PFSK-1 (cell line): ENCODE data around the gene WDR7.

Experiments used
- FOXP2 ChIP-seq: optimal IDR thresholded peaks from 2 replicates; pipeline ENCODE3; 2011; ENCODE audit warnings: borderline replicate concordance, control low read depth, inconsistent platforms; ENCODE audit not compliant: insufficient read depth; ENCODE audit errors: extremely low read length, extremely low read depth
- POLR2AphosphoS5 ChIP-seq: IDR thresholded peaks from 2 replicates; pipeline ENCODE4 v1.6.1; 2012; ENCODE audit warnings: low read depth, mild to moderate bottlenecking, control low read depth, low read length, moderate library complexity
- SIN3A ChIP-seq: IDR thresholded peaks from 2 replicates; pipeline ENCODE4 v1.6.1; 2012; ENCODE audit warnings: mild to moderate bottlenecking, low read length, moderate library complexity, borderline replicate concordance; ENCODE audit not compliant: insufficient read depth
- TAF1 ChIP-seq: IDR thresholded peaks from 2 replicates; pipeline ENCODE4 v1.6.1; 2012; ENCODE audit warnings: low read length, control low read depth, borderline replicate concordance; ENCODE audit not compliant: insufficient read depth
- TF ChIP-seq, protein P1 (sequence below), 2 experiments: IDR thresholded peaks; 2 replicates each; pipeline versions ENCODE4 v1.6.1 to v1.8.0; 2011 to 2012; ENCODE audit warnings: low read depth in 2 of 2, low read length in 2 of 2, control low read depth in 1 of 2, inconsistent platforms in 1 of 2, mild to moderate bottlenecking in 1 of 2, moderate library complexity in 1 of 2; ENCODE audit not compliant: insufficient read depth in 1 of 2

WDR7 gene

DNA sequence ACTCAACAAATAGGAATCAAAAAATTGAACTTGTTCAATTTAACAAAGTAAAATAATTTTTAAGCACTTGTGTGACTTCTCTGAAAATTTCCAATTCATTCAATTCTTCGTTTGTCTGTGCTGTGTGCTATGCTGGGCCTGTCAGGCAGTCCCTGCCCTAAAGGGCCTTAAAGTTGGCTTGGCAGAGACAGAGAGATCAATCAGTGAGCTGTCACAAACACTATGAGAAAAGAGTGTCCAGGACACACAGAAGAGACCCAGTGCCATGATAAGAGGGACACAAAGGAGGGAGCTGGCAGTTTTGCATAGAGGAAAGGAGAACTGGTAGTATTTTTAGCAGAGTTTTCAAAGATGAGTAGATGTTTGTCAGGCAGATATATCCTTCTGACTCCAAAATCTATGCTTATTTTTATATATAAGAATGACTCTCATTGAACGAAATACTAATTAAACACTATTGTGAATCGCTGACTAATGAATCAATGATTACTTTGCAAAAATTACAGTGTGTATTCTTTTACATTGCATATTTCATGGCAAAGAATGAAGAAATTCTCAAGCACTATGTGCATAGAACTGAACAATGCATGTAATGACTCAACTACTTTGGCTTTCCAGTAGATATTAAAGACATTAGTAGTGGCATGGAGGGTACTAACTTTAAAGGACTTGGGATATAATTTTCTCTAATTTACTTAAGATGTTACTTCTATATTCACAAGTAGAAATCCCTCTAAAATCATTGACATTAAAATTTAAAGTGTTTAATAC, 302.5 kb downstream of the WDR7 start:
- TF ChIP-seq SIN3A (no peak), POLR2AphosphoS5 (no peak), TAF1 (no peak), FOXP2 (no peak)
- TF ChIP-seq, protein P1, sequence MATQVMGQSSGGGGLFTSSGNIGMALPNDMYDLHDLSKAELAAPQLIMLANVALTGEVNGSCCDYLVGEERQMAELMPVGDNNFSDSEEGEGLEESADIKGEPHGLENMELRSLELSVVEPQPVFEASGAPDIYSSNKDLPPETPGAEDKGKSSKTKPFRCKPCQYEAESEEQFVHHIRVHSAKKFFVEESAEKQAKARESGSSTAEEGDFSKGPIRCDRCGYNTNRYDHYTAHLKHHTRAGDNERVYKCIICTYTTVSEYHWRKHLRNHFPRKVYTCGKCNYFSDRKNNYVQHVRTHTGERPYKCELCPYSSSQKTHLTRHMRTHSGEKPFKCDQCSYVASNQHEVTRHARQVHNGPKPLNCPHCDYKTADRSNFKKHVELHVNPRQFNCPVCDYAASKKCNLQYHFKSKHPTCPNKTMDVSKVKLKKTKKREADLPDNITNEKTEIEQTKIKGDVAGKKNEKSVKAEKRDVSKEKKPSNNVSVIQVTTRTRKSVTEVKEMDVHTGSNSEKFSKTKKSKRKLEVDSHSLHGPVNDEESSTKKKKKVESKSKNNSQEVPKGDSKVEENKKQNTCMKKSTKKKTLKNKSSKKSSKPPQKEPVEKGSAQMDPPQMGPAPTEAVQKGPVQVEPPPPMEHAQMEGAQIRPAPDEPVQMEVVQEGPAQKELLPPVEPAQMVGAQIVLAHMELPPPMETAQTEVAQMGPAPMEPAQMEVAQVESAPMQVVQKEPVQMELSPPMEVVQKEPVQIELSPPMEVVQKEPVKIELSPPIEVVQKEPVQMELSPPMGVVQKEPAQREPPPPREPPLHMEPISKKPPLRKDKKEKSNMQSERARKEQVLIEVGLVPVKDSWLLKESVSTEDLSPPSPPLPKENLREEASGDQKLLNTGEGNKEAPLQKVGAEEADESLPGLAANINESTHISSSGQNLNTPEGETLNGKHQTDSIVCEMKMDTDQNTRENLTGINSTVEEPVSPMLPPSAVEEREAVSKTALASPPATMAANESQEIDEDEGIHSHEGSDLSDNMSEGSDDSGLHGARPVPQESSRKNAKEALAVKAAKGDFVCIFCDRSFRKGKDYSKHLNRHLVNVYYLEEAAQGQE (IDR thresholded peaks at IDR 0.05; ENCODE audit: insufficient read depth in 1 of 2, low read depth in 2 of 2, low read length in 2 of 2) = no peak

DNA sequence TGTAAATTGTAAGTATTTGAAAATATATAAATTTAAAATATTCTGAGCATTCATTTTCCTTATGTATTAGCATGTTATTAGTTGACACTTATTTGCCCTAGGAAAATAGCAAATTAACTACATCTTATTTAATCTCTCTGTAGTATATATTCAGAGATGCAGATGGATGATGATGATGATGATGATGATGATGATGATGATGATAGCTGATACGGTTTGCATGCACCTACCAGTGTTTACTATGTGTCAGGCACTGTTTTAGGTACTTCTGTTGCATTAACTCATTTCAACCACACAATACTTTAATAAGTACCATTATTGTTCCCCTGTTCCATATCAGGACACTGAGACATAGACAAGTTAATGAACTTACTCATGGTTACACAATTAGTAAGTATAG, 304.3 kb downstream of the WDR7 start:
- no peak for TF ChIP-seq SIN3A
- no peak for TF ChIP-seq FOXP2
- TF ChIP-seq TAF1 = no peak
- TF ChIP-seq, protein P1 (IDR thresholded peaks at IDR 0.05; ENCODE audit: insufficient read depth in 1 of 2, low read depth in 2 of 2, low read length in 2 of 2) = no peak
- no peak for TF ChIP-seq POLR2AphosphoS5

DNA sequence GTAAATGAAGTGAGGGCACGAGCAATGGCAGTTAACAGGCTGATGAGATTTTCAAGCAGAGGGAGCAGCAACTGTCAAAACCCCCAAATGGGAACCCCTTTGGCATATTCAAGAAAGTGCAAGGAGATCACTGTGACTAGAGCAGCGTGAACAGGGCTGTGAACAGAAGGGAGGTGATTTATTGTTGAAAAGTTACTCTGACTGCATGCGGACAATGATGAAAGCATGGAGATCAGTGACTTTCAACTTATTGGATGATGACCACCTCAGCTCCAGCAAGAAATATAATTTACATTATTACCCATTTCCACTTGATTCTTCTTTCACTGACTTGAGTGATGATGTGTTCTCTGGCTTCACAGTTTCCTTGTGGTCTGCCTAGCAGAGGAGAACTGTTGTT, 308.0 kb downstream of the WDR7 start:
- TF ChIP-seq POLR2AphosphoS5 (no peak), FOXP2 (no peak), SIN3A (no peak), TAF1 (no peak)
- TF ChIP-seq, protein P1 (IDR thresholded peaks at IDR 0.05; ENCODE audit: insufficient read depth in 1 of 2, low read depth in 2 of 2, low read length in 2 of 2) = no peak

DNA sequence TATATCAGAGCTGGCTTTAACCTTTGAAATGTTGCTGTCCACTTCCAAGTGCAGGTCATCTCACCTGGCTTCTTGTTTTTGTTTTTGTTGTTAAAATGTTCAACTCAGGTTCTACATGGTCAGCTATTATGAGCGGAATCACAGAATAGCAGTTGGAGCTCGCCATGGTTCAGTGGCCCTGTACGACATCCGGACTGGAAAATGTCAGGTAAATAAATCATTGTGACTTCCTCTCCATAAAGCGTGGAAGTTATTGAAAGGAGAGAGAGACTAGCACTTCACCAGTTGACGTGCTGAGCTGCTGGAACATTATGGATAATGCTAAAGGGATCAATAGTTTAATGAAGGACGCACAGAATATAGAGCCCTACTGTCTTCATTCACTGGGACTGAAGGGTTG, 311.2 kb downstream of the WDR7 start:
- TF ChIP-seq FOXP2 = no peak
- TF ChIP-seq, protein P1 (IDR thresholded peaks at IDR 0.05; ENCODE audit: insufficient read depth in 1 of 2, low read depth in 2 of 2, low read length in 2 of 2) = no peak

DNA sequence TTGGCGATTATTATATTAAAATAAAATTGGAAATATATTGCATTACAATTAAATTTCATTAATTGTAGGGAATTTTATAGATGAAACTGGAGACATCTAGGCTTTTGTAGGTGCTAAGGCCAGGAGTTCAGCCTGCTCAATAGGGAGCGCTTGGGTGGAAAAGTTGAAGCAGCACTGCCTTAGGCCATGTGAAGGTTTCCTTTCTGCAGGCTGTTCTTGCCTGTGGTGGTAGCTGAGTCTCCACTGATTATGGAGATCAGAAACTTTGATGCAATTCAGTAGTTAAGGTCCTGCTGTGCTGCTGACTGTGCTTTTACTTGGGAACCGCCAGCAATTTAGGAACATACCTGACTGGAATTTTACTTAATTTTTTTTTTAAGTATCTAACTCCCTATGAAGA, 315.9 kb downstream of the WDR7 start:
- TF ChIP-seq, protein P1 (IDR thresholded peaks at IDR 0.05; ENCODE audit: insufficient read depth in 1 of 2, low read depth in 2 of 2, low read length in 2 of 2) = no peak
- TF ChIP-seq POLR2AphosphoS5 = no peak
- TF ChIP-seq SIN3A = no peak
- no peak for TF ChIP-seq FOXP2
- no peak for TF ChIP-seq TAF1
